Suppressor macrophage treated with lipopolysaccharide for 1 hour (primary cell): ENCODE results near the gene CEBPZ.
"Not testable (repeated sequence)": the region's sequence is repeated elsewhere in the genome, so short reads cannot be mapped to it uniquely, and the experiment has no call there.

Experiments
- DNase-seq, 3 donors: peaks; one replicate each; pipeline ENCODE4 v3.0.0-alpha.2; 2020 to 2022

CEBPZ gene, protein sequence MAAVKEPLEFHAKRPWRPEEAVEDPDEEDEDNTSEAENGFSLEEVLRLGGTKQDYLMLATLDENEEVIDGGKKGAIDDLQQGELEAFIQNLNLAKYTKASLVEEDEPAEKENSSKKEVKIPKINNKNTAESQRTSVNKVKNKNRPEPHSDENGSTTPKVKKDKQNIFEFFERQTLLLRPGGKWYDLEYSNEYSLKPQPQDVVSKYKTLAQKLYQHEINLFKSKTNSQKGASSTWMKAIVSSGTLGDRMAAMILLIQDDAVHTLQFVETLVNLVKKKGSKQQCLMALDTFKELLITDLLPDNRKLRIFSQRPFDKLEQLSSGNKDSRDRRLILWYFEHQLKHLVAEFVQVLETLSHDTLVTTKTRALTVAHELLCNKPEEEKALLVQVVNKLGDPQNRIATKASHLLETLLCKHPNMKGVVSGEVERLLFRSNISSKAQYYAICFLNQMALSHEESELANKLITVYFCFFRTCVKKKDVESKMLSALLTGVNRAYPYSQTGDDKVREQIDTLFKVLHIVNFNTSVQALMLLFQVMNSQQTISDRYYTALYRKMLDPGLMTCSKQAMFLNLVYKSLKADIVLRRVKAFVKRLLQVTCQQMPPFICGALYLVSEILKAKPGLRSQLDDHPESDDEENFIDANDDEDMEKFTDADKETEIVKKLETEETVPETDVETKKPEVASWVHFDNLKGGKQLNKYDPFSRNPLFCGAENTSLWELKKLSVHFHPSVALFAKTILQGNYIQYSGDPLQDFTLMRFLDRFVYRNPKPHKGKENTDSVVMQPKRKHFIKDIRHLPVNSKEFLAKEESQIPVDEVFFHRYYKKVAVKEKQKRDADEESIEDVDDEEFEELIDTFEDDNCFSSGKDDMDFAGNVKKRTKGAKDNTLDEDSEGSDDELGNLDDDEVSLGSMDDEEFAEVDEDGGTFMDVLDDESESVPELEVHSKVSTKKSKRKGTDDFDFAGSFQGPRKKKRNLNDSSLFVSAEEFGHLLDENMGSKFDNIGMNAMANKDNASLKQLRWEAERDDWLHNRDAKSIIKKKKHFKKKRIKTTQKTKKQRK

DNA sequence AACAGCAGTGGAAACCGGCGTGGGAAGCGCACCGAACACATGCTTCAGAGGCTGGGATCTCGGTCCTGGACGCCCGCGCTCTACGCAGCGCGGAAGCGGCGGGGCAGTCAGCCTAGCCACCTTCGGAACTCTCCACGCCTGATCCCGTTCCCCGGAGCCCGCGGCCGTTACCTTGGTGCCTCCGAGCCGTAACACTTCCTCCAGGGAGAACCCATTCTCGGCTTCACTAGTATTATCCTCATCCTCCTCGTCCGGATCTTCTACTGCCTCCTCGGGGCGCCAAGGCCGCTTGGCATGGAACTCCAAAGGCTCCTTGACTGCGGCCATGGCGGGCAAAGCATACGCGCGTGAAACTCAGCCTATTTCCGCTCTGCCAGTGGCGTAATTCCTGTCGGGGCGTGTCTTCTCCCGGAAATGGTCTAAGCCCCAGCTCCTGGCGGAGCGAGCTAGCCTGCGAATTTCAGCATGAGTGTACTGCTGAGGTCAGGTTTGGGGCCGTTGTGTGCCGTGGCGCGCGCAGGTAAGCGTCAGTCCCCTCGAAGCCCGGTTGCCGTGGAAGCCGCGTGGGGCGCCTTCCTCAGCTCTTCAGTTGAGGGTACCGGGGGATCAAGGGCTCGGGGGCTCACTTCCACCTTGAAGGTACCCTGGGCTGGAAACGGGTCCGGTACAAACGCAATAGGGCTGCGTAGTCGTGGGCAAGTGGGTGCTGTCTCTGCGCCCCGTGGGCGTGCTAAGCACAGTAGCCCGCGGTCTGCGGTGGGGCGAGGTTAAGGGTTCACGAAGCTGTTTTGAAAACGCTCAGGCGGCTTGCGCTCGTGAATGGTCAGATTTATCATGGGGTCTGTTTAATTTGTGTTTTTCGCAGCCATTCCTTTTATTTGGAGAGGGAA, at the start of gene CEBPZ, which contains the start of gene NDUFAF7:
Gene CEBPZ, minus strand, starts transcription at position 356 of the 890 bp plus-strand sequence. Its CDS starts 29 bp downstream, at position 327.
Gene NDUFAF7, plus strand, starts transcription at position 418 of the 890 bp plus-strand sequence. Its CDS starts 48 bp downstream, at position 466.
- DNase-seq = peak; percentile 93 to 95 (median 95)

DNA sequence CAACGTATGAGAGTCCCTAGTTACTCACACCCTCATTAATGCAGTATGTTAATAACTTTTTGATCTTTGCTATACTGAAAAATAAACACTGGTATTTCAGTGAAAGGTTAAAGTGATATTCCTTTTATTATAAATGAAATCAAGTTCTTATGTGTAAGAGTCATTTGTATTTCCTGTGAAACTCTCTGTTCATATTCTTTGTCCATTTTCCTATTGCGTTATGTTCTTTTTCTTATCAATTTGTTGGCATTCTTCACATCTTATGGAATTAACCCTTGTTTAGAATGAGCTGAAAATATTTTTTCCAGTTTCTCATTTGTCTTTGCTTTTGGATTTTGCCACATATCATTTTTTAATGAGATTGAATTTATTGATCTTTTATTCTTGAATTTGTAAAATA, 44.9 kb upstream of the CEBPZ start:
- DNase-seq = no peak

DNA sequence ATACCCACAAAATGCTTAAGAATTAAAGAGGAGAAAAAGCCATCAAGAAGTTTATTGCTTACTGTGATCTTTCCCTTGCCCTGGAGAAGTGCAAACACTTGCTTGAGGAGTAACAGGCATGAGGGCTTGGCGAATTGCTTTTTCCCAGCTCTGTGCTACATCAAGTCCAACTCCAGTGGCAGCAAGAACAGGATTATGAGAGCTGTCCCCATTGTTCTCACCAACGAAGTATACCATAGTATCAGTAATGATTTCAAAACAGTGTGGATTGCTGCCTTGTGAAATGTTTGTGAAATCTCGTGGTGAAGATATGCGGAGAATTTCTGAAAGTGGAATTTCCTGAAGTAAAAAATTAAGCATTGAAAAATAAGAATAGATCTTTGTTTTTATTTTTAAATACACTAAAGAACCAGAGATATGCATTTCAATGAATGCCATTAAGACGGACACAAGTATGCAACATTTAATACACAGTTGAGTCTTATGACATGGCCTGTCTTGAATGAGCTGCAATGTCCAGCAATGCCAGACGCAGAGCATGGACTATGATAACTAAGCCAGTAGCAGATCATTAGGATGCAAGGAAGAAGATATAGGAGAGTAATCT, 43.1 kb upstream of the CEBPZ start:
- DNase-seq = peak in 1 of 3 donors; percentile 26

DNA sequence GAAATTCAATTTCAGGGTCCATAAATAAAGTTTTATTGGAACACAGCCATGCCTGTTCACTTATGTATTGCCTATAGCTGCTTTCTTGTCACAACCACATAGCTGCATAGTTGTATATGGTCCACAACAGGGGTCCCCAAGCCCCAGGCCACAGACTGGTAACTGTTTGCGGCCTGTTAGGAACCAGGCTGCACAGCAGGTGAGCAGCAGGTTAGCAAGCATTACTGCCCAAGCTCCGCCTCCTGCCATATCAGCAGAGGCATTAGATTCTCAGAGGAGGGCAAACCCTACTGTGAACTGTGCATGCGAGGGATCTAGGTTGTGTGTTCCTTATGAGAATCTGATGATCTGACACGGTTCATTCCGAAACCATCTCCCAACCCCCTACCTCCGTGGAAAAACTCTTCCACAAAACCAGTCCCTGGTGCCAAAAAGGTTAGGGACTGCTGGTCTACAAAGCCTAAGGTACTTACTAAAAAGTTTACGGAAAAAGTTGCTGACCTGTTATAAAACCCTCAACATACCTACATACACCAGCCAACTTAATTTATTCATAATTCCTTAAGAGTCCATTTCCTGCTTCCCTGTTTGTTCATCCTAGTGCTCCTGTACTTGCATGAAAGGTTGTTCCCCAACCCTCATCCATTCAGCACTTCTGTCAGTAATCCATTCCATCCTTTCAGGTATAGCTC, 40.1 kb upstream of the CEBPZ start:
- no peak for DNase-seq

DNA sequence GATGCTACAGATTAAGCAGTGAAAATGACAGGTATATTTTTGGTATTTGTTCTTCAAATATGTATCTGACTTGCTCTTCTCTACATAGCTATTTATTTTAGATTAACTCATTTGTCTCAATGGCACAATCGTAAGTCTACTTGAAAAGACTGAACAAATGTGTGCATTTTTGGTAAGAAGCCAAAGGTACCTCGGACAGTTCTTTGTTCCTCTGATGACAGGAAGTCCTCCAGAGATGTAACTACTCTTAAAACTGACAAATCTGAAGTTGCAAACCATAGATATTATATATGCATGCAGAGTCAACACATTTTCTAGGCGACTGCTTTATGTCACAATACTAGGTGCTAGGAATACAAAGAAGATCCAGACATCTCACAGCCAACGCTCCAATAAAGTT, 36.7 kb upstream of the CEBPZ start:
- DNase-seq = no peak

DNA sequence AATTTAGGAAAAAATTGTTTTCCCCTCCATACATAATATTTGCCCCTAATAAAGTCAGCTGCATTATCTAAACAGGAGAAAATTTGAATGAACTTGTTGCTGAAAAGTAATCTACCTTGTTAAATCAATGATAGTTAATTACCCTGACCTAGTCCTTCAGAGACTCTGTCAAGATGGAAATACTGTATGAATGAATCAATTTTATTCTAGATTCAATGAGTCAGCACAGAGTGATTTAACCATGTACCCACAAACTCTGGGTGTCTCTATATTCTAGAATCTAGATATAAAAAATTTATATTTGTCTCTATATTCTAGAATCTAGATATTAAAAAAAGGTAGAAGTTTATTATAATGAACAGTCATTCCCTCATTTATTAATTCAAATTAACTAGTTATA, 36.3 kb upstream of the CEBPZ start:
- DNase-seq = no peak

DNA sequence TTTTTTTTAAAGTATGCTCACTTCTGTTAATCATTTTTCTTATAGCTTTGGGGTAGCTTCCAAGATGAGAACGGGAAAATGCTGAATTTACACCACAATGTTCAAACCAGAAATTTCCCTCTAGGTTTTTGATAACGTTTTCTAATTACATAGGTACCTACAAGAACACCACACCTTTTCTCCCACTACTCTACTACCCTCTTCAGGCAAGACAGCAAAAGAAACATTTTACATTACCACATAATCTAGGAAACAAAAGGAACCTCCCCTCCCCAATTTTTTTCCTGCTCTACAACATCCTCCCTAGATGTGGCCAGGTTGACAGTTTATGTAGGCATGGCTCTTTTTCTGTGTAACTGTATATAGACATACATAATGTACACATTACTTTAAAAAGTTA, 32.4 kb upstream of the CEBPZ start:
- no peak for DNase-seq

DNA sequence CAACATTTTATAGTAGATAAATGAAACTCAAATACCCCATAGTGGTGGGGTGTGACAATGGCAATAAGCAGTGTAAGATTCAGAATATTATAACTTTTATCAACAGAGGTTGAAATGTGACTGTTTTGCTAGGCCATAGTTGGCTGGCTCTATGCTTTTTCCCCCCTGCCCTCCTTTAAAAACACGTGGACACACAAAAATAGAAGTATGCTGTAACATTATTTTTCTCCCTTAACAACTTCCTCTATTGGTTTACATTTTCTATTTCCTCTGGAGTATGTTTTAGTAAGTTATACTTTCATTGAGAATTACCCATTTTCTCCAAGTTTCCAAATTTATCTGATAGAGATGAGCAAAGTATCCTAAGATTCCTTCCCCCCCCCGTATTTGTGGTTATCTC, 31.1 kb upstream of the CEBPZ start:
- peak in 2 of 3 donors; percentile 20 to 48 for DNase-seq

DNA sequence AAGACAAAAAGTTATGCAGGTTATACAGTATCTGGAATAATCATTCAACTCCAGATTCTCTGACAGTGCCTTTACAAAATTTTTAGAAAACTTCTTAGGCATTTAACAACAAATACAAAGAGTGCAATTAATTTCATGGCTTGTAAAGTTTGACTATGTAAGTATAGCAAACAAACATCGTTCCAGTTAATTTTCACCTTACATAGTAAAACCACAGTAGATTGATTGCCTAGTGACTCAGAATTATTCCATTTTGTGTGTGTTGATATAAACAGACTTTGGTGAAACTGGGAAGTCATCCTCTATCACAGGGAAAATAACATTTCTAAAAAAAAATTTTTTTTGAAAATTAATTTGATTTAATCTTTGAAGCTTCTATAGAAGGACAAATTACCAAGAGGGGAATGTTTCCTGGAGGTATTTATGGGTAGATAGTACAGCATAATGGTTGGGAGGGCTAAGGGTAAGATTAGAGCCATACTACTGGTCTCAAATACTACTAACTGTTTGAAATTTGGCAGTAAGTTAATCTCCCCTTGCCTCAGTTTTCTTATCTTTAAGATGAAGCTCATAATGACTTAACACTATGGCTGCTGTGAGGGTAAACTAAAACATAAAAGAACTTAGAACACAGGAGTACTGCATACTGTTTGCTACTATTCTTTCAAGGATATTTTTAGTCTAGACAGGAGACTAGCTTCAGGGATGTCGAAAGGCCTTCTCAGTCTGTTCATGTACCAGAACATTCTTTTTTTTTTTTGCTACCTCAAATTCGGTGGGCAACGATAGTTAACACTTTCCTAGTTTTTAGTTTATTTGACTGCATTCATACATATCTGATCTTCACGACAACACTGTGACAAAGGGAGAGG, 19.7 kb upstream of the CEBPZ start:
- no peak for DNase-seq

DNA sequence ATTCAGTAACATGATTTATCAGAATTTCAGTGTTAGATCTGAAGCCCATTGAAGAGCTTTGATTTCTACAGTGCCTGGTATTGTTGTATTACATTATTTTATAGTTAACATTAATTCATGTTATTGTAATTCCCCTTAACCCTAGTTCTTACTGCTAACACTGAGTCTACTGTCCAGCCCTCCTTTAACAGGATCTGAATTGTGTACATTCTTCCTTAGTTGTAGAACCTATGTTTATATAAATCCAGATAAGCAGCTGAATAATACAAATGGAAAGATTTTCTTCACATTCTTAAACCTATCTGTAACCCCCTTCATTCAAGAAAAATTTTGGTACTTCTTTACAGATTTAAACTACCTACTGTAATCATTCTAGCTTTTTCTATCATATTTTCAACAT, 14.8 kb upstream of the CEBPZ start:
- DNase-seq = no peak

DNA sequence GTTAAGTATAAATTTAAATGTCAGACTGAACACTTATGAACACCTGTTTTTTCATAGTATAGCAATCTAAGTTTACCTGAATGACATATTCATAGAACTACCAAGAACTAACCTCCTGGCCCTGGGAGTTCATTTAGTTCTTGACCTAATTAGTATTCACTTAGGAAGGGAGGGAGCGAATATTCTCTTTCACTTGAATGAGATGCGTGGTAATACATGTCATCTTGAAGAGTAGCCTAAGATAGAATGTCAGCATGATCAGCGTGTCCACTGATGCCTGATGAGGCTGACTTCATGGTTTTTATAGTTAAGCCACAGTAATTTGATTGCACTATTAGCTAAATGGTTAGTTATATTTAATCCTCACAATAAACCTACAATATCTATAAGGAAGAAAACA, 13.4 kb upstream of the CEBPZ start:
- no peak for DNase-seq

DNA sequence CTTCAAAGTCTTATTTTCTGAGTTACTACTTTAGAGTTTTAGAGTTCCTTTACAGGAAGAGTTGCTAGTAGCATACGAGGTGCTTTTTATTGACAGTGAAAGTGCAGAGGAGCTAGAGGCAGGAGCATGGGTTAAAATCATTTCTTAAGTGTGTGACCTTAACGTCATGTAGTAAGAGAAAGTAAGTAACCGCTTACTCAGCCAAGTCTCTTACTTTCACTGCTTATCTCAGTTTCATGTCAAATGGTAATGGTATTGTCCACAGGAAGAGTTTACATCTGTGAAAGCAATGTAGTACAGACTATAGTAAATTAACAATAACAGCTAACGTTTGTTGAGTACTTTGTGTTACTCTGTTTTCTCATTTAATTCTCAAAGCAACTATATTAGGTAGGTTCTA, 12.6 kb upstream of the CEBPZ start:
- no peak for DNase-seq

DNA sequence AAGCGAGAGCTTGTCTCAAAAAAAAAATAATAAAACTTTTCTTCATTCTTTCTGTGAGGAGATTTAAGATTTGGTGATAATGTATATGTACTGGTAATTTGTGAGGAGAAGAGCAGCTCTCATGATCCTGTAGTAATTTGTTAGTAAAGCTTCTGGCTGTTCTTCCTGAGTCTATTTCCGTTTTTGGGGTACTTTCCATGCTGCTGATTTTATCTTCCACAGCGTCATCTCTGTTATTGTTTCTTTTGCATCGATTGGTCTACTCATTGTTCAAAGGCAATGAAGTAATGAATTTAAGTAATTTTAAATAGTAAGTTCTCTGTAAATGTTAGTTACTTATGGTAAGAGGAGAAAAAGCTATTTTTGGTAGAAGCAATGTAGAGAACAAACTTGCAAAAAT, 12.0 kb upstream of the CEBPZ start:
- DNase-seq = no peak

DNA sequence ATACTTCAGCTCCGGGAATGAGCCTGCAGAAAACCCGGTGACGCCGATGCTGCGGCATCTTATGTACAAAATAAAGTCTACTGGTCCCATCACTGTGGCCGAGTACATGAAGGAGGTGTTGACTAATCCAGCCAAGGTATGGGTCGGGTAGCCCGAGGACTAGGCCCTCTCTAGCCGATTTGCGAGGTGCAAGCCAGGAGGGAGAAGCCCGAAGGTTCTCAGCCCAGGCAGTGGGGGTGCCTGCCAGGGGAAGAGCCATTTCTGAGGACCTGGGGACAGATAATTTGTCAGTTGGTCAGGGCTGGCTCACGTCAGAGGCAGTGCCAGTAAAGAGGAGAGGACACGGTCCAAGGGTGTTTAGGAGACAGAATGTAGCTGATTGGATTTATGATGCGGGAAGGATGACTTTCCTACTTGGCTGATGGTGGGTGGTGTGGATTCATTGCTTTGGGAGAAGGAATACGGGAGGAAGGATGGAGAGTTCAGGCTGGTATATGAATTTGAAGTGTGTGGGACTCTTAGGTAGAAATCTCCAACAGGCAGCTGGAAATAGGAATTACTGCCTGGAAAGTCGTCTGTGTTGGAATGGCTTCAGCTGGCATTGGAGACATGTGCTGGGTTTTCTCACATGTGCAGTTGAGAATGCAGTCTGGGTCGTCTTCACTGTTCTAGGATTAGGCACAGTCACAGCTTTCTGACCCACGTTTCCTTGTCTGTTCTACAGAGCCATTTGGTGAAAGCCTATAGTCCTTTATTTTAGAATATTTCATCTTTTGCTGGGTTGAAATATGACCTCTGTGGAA, 936 bp upstream of the CEBPZ start:
- no peak for DNase-seq

DNA sequence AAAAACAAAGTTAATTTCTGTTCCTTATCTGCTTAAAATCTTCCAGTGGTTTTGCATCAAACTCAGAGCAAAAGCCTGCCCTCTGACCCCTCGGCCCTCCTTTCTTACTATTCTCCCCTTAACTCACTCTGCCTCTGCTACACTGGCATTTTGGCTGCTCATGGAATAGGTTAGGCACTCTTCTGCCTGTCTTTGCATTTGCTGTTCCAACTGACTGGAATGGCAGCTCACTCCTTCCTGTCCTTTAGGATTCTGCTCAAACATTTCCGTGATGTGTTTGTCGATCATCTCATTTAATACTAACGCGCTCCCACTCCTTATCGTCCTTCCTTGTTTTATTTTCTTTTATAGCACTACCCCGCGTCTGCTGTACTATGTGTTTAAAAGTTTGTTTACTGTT, 815 bp downstream of the CEBPZ start:
- DNase-seq = peak in 1 of 3 donors; percentile 2

DNA sequence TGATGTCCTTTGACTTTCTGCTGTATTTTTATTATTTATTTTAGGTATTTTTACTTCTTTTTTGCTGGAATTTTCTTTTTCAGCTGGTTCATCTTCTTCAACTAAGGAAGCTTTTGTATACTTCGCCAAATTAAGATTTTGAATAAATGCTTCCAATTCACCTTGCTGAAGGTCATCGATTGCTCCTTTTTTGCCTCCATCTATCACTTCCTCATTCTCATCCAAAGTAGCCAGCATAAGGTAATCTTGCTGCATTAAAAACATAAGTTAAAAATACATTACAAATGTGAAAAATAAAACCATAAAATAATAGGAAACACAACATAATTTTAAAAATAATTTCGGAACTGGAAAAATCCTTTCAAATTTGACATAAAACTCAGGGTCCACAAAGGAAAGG, 2.6 kb downstream of the CEBPZ start:
- DNase-seq = no peak

DNA sequence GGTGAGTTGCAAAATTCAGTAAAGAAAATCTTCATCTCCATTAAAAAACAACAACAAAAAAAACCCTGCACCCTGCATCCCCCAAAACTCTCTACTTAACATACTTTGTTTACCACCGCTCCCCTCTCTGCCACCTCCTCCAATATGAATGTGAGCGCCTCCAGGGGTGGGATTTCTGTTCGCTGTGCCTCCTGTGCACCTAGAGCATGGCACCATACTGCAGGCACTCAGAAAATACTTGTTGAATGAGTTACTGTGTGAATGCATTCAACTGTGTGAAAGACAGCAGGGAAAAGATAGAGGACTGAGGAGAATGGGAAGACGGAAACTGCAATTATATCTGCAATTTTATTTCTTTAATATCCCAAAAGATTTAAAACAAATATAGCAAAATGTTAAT, 4.5 kb downstream of the CEBPZ start:
- DNase-seq = no peak

DNA sequence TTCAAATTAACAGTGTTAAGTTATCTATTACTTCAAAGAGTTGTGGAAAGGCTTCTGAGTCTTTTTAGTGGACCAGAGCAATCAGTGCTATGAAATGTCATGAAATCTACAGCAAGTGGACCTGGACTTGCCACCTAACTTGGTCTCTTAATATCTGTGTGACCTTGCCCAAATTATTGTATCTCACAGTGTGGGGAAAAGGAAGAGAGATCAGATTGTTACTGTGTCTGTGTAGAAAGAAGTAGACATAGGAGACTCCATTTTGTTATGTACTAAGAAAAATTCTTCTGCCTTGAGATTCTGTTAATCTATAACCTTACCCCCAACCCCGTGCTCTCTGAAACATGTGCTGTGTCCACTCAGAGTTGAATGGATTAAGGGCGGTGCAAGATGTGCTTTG, 6.3 kb downstream of the CEBPZ start:
- not testable (repeated sequence) for DNase-seq

DNA sequence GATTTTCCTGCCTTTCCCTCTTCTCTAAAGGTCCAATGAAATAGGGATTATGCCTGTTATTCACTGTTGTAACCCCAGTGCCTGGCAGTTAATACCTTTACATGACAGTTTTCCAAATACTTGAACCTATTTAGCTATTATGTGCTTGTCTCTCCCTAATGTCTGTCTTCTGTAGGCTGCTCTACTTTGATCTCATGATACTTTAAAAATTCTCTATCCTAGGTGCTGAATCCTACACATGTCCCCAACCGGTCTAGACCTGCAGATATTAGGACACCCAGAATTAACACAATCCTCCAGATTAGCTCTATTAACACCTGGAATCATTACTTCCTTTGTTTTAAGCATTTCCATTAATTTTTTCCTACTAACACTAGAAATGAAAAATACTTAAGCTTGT, 7.3 kb downstream of the CEBPZ start:
- DNase-seq = no peak
